ENCODE data around the gene JAKMIP1. TPM values are rescaled to one million over a fixed set of nuclear protein-coding genes. Genes with fewer than 3 reads are reported as not detected.

The JAKMIP1 gene
- total and polyA plus RNA-seq, 2 of the 13 experiments (the other 11 are each of a cell fraction or from before 2014, with no cell fraction given): not detected

GRCh38 chr4:6110681-6111353 is 89.5 kb downstream of the JAKMIP1 start (continued):
- TF ChIP-seq MAZ (IDR thresholded peaks at IDR 0.05; ENCODE audit: borderline replicate concordance, low read depth, low read length) (no peak), MAZ (CRISPR knock-in tag; IDR thresholded peaks at IDR 0.05; ENCODE audit: low read depth) (no peak)

- no peak overlapping the region for H3K4me3 ChIP-seq (replicated peaks in 1 of 3; ENCODE audit: insufficient read depth in 1 of 3, low read depth in 2 of 3, low read length in 3 of 3)
- FAIRE-seq (no peak), ATAC-seq (peak; percentile 87), DNase-seq (ENCODE audit: low spot score) (peak; percentile 7)
- TF ChIP-seq CEBPG (CRISPR knock-in tag; IDR thresholded peaks at IDR 0.05) (peak; percentile 83), CEBPB (IDR thresholded peaks at IDR 0.05; ENCODE audit: borderline replicate concordance, low read depth, low read length) (peak; percentile 75; the same call in 1 of the 2 replicates), PRMT3 (CRISPR knock-in tag; IDR thresholded peaks at IDR 0.05; ENCODE audit: borderline replicate concordance, low read depth) (no peak), TFDP2 (CRISPR knock-in tag; IDR thresholded peaks at IDR 0.05) (no peak), CTCF (CRISPR knock-in tag; IDR thresholded peaks at IDR 0.05) (0 out of 2 replicates have a peak, but pooled peaks have one; percentile 5)
- CTCF ChIA-PET (ENCODE audit: low intra/inter-chr PET ratio, low total read pairs): no interaction called here
- 3% methylated on average over 3 of the region's 13 CpGs for WGBS (ENCODE audit: low lambda C conversion rate)
- no peak overlapping the region for H2AFZ ChIP-seq (ENCODE audit: low read length)
- no peaks in the 10 kb centered on the region for H3K4me1 ChIP-seq (ENCODE audit: insufficient read depth, low read length)
- no peak overlapping the region for H3K4me2 ChIP-seq (ENCODE audit: low read depth, low read length)
- no peaks in the 10 kb centered on the region for H3K36me3 ChIP-seq (replicated peaks in 1 of 2; ENCODE audit: control insufficient read depth in 1 of 2, insufficient read depth in 2 of 2, low read length in 2 of 2)
- no peaks in the 10 kb centered on the region for H3K79me2 ChIP-seq (ENCODE audit: insufficient read depth, low read length)
- in situ Hi-C loops (cut with HindIII; ENCODE audit: extremely low pct_ligation_motif_present, low pct_unique_long_range_greater_than_20kb): no loop called here
- H3K9me3 ChIP-seq (ENCODE audit: low read length): no peaks in the 10 kb centered on the region
- POLR2A ChIA-PET: no interaction called here
- BruUV-seq (replicated peaks): no TSS peak
- H3K27me3 ChIP-seq (ENCODE audit: control insufficient read depth in 1 of 2, insufficient read depth in 2 of 2, low read length in 2 of 2): peaks cover 11 to 29% of the 10 kb centered on the region in 2 experiments; a peak in 4 of 5 replicates
- no peak overlapping the region for H3K27ac ChIP-seq (ENCODE audit: extremely low read length, insufficient read depth, low read length)
- no peak overlapping the region for H3K9ac ChIP-seq (ENCODE audit: insufficient read depth, low read depth, low read length)
- 0 out of 2 replicates have a peak, but pooled peaks cover 4% of the 10 kb centered on the region for H4K20me1 ChIP-seq (ENCODE audit: insufficient read depth, low read length)
- intact Hi-C loops (cut with micrococcal nuclease; ENCODE audit: unreplicated experiment): no loop called here
Measured at GRCh38 chr4:6109842-6110560, 90.3 kb downstream of the JAKMIP1 start.
